Cardiac fibroblast (primary cell): ENCODE measurements around the gene MORN1.

Source experiments
- DNase-seq, 2 donors: peaks; one replicate each; pipeline versions ENCODE4 v3.0.0 to v3.0.0-alpha.2; 2010; ENCODE audit warnings: low read depth in 2 of 2
- H3K4me3 ChIP-seq, 2 donors: replicated peaks in 1 of 2; 1 replicate in 1 of 2; 2 replicates in 1 of 2; pipeline ENCODE4 v1.5.1; 2011; ENCODE audit warnings: low read depth in 2 of 2, low read length in 2 of 2, mild to moderate bottlenecking in 2 of 2, moderate library complexity in 1 of 2
- TF ChIP-seq, protein P1 (sequence below): IDR thresholded peaks from one replicate; pipeline ENCODE4 v1.5.1; 2011; ENCODE audit warnings: low read depth, mild to moderate bottlenecking, low read length, inconsistent platforms

Gene MORN1

DNA sequence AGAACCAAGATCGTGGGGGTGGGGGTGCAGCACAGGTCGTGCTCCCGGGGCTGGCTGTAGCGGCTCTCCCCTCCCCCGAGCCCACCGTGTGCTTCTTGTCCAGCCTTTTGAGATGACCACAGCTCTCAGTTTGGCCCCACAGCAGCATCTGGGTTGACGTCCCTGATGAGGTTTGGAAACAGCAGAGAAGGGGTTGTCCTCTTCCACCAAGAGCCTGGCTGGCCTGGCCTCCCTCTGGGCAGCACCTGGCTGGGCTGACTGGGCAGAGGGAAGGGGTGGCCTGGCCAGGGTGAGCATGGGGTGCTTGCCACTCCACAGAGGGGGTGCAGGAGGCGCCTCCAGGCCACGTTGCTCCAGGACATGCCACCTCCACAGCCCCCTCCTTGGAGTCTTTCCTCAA is 101.7 kb downstream of the MORN1 start:
- DNase-seq = no peak
- no peak overlapping the region for H3K4me3 ChIP-seq
- TF ChIP-seq, protein P1, sequence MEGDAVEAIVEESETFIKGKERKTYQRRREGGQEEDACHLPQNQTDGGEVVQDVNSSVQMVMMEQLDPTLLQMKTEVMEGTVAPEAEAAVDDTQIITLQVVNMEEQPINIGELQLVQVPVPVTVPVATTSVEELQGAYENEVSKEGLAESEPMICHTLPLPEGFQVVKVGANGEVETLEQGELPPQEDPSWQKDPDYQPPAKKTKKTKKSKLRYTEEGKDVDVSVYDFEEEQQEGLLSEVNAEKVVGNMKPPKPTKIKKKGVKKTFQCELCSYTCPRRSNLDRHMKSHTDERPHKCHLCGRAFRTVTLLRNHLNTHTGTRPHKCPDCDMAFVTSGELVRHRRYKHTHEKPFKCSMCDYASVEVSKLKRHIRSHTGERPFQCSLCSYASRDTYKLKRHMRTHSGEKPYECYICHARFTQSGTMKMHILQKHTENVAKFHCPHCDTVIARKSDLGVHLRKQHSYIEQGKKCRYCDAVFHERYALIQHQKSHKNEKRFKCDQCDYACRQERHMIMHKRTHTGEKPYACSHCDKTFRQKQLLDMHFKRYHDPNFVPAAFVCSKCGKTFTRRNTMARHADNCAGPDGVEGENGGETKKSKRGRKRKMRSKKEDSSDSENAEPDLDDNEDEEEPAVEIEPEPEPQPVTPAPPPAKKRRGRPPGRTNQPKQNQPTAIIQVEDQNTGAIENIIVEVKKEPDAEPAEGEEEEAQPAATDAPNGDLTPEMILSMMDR = no peak

DNA sequence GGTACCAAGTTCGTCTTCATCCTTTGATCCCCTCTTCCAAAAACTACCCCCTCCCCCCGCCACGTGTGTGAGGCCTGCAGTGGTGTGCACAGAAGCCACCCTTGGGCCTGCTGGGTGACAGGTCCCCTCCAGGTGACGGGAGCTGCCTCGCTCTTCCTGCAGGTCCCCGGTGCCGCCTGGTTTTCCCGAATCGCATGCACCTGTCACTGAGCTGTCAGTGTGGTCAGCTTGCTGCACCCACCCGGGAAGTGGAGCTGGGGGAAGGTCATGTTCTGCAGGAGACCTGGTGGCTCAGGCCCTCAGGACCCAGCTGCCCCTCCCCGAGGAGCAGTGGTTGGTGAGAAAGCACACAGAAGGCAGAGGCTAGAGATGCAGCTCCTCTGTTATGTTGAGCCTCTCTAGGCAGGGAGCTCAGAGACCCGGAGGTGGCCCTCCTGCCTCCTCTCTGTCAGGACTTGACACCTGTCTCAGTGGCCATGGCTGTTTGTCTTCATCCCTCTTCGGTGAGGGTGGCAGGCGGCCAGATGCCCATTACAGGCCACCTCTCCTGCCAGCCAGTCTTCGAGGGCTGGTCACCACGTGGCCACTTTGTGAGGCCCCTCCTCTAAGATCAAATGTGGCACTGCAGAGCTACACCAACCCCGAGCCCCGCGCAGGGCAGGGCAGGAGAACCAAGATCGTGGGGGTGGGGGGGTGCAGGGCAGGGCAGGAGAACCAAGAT is 102.4 kb downstream of the MORN1 start:
- TF ChIP-seq, protein P1 = no peak
- H3K4me3 ChIP-seq = no peak overlapping the region
- no peak for DNase-seq

DNA sequence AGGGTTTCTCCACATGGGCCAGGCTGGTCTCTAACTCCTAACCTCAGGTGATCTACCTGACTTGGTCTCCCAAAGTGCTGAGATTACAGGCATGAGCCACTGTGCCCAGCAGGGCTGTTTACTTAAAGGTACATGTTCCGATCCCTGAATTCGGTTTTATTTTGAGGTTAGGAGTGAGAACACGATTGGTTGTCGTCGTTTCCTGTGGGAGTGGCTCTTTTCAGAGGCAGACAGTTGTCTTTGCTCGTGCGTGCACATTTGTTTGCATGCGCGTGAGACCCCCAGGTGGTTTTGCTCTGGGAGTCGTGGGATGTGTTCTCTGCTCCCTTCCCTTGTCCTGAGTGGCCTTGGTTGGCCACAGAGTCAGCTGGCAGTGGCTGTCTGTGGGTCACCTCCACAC is 103.0 kb downstream of the MORN1 start:
- H3K4me3 ChIP-seq = no peak overlapping the region
- TF ChIP-seq, protein P1 = no peak
- DNase-seq = no peak

DNA sequence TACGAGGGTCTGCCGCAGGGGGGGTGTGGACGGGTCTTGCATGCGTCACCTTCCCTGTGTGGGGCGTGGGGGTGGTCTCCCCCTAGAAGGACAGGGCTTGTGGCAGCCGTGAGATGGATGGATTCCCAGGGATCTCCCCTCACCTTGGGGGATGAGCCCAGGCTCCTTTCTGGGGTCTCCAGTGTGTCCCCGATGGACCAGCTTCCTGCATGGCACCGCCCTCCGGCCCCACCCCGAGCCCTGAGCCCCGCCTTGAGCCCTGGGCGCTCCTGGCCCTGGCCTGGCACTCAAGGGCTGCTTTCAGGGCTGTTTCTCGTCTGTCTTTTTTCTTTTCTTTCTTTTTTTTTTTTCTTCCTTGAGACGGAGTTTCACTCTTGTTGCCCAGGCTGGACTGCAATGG is 103.7 kb downstream of the MORN1 start:
- DNase-seq = no peak
- TF ChIP-seq, protein P1 = no peak
- H3K4me3 ChIP-seq = no peak overlapping the region

- no peak for DNase-seq
- H3K4me3 ChIP-seq = no peak overlapping the region
- TF ChIP-seq, protein P1 = no peak
These were observed 104.4 kb downstream of the MORN1 start for GRCh38 chr1:2286923-2287322.

- DNase-seq = no peak
- H3K4me3 ChIP-seq = no peak overlapping the region
- TF ChIP-seq, protein P1 = no peak
These were observed 106.4 kb downstream of the MORN1 start for GRCh38 chr1:2284932-2285331.
